ENCODE results near the gene ENTPD5.
"Not testable (repeated sequence)": the region's sequence is repeated elsewhere in the genome, so short reads cannot be mapped to it uniquely, and the experiment has no call there.

The ENTPD5 gene

DNA sequence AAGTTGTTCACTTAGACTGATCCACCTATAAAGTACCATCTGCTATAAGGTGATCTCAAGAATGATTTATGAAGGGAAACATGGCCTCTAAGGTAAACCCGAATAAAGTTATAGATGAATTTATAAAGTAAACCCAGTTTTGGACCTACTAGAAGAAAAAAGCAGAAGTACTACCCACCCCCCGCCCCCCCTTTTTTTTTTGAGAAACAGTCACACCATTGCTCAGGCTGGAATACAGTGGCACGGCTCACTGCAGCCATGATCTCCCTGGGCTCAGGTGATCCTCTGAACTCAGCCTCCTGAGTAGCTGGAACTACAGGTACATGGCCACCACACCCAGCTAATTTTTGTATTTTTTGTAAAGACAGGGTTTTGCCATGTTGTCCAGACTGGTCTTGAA, 3.9 kb downstream of the ENTPD5 start:
- Histone ChIP-seq H3F3A (ENCODE audit: insufficient read depth) (0 out of 2 replicates have a peak, but pooled peaks cover 7% of the 10 kb centered on the region), H3K79me2 (ENCODE audit: insufficient read depth, low read length) (no peaks in the 10 kb centered on the region), H4K20me1 (ENCODE audit: low read depth, low read length) (no peaks in the 10 kb centered on the region), H2AFZ (ENCODE audit: low read depth, low read length, severe bottlenecking) (no peak overlapping the region), H3K4me3 (ENCODE audit: insufficient read depth, low read length, poor library complexity, severe bottlenecking) (no peak overlapping the region), H3K27ac (ENCODE audit: low read depth, low read length) (no peak overlapping the region), H3K27me3 (ENCODE audit: low read length) (no peaks in the 10 kb centered on the region), H3K9ac (ENCODE audit: low read length) (no peak overlapping the region), H3K9me3 (ENCODE audit: insufficient read depth, low read length) (no peaks in the 10 kb centered on the region), H3K36me3 (ENCODE audit: low read length) (0 out of 2 replicates have a peak, but pooled peaks cover 3% of the 10 kb centered on the region), H3K9me2 (replicated peaks; ENCODE audit: insufficient read depth, low read length) (no peaks in the 10 kb centered on the region), H3K4me2 (ENCODE audit: low read depth, low read length, poor library complexity, severe bottlenecking) (no peak overlapping the region)
- TF ChIP-seq, protein P1, sequence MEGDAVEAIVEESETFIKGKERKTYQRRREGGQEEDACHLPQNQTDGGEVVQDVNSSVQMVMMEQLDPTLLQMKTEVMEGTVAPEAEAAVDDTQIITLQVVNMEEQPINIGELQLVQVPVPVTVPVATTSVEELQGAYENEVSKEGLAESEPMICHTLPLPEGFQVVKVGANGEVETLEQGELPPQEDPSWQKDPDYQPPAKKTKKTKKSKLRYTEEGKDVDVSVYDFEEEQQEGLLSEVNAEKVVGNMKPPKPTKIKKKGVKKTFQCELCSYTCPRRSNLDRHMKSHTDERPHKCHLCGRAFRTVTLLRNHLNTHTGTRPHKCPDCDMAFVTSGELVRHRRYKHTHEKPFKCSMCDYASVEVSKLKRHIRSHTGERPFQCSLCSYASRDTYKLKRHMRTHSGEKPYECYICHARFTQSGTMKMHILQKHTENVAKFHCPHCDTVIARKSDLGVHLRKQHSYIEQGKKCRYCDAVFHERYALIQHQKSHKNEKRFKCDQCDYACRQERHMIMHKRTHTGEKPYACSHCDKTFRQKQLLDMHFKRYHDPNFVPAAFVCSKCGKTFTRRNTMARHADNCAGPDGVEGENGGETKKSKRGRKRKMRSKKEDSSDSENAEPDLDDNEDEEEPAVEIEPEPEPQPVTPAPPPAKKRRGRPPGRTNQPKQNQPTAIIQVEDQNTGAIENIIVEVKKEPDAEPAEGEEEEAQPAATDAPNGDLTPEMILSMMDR (IDR thresholded peaks at IDR 0.05; ENCODE audit: insufficient read depth, low read length, poor library complexity, severe bottlenecking) = no peak
- TF ChIP-seq EZH2phosphoT487 (conservative IDR thresholded peaks at IDR 0.05; ENCODE audit: low read length) = no peak

DNA sequence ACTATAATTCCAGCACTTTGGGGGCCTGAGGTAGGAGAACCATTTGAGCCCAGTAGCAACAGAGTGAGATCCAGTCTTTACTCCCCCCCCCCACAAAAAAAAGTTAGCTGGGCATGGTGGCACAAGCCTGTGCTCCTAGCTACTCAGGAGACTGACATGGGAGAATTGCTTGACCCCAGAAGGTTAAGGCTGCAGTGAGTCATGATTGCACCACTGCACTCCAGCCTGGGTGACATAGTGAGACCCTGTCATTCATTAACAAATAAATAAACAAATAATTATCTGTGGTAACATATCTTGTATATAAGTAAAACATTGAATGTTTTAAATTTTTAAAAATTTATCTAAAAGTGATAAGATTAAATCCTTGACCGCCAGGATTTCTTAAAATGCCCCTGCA, 4.8 kb downstream of the ENTPD5 start:
- TF ChIP-seq, protein P1 (IDR thresholded peaks at IDR 0.05; ENCODE audit: insufficient read depth, low read length, poor library complexity, severe bottlenecking) = no peak
- no peak for TF ChIP-seq EZH2phosphoT487 (conservative IDR thresholded peaks at IDR 0.05; ENCODE audit: low read length)
- Histone ChIP-seq H3K27ac (ENCODE audit: low read depth, low read length) (no peak overlapping the region), H3K4me2 (ENCODE audit: low read depth, low read length, poor library complexity, severe bottlenecking) (no peak overlapping the region)

DNA sequence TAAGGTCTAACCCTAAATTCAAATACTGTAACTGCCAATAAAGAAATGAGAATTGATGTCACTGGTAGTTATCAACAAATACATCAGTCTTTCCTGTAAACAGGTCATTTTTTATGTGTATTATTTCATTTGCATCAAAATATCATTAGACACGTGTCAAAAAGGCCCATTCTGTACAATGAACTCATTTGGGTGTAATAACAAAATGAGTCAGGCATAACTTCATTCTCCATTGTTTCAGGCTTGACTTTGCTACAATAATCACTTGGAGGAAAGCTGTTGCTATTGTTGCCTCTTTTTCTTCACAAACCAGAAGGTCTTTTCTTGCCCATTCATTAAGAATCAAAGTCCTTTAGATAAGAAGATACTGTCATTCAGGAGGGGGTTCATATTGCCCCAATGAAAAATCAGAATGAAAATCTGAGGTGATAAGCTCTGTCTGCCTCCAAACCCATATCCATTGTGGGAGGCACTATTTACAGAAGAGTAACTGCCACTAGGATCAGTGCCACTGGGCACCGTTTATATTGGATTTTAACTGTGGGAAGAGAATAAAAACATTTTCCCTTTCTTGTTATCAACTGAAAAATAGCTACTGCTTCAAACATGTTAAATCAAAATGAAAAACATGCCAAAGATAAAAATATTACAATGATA, 10.1 kb downstream of the ENTPD5 start:
- Histone ChIP-seq H3K79me2 (ENCODE audit: insufficient read depth, low read length) (no peaks in the 10 kb centered on the region), H3K27ac (ENCODE audit: low read depth, low read length) (no peak overlapping the region), H3K9me3 (ENCODE audit: insufficient read depth, low read length) (no peaks in the 10 kb centered on the region), H3K4me3 (ENCODE audit: insufficient read depth, low read length, poor library complexity, severe bottlenecking) (no peak overlapping the region), H2AFZ (ENCODE audit: low read depth, low read length, severe bottlenecking) (no peak overlapping the region), H3K4me2 (ENCODE audit: low read depth, low read length, poor library complexity, severe bottlenecking) (no peak overlapping the region), H3K9me2 (replicated peaks; ENCODE audit: insufficient read depth, low read length) (no peaks in the 10 kb centered on the region), H4K20me1 (ENCODE audit: low read depth, low read length) (no peaks in the 10 kb centered on the region), H3K9ac (ENCODE audit: low read length) (no peak overlapping the region), H3K36me3 (ENCODE audit: low read length) (peaks cover 7% of the 10 kb centered on the region; the same call in 1 of the 2 replicates), H3F3A (ENCODE audit: insufficient read depth) (no peaks in the 10 kb centered on the region), H3K27me3 (ENCODE audit: low read length) (no peaks in the 10 kb centered on the region)
- TF ChIP-seq EZH2phosphoT487 (conservative IDR thresholded peaks at IDR 0.05; ENCODE audit: low read length) = no peak
- TF ChIP-seq, protein P1 (IDR thresholded peaks at IDR 0.05; ENCODE audit: insufficient read depth, low read length, poor library complexity, severe bottlenecking) = no peak

More for the DNA sequence above, 4.8 kb downstream of the ENTPD5 start:
- no peaks in the 10 kb centered on the region for H3K9me3 ChIP-seq (ENCODE audit: insufficient read depth, low read length)
- no peaks in the 10 kb centered on the region for H3K27me3 ChIP-seq (ENCODE audit: low read length)
- H3K36me3 ChIP-seq (ENCODE audit: low read length) = peaks cover 5% of the 10 kb centered on the region; the same call in 1 of the 2 replicates
- no peak overlapping the region for H3K9ac ChIP-seq (ENCODE audit: low read length)
- H3K79me2 ChIP-seq (ENCODE audit: insufficient read depth, low read length) = no peaks in the 10 kb centered on the region
- no peaks in the 10 kb centered on the region for H3K9me2 ChIP-seq (replicated peaks; ENCODE audit: insufficient read depth, low read length)
- H3K4me3 ChIP-seq (ENCODE audit: insufficient read depth, low read length, poor library complexity, severe bottlenecking) = no peak overlapping the region
- 0 out of 2 replicates have a peak, but pooled peaks cover 3% of the 10 kb centered on the region for H3F3A ChIP-seq (ENCODE audit: insufficient read depth)
- no peaks in the 10 kb centered on the region for H4K20me1 ChIP-seq (ENCODE audit: low read depth, low read length)
- no peak overlapping the region for H2AFZ ChIP-seq (ENCODE audit: low read depth, low read length, severe bottlenecking)

DNA sequence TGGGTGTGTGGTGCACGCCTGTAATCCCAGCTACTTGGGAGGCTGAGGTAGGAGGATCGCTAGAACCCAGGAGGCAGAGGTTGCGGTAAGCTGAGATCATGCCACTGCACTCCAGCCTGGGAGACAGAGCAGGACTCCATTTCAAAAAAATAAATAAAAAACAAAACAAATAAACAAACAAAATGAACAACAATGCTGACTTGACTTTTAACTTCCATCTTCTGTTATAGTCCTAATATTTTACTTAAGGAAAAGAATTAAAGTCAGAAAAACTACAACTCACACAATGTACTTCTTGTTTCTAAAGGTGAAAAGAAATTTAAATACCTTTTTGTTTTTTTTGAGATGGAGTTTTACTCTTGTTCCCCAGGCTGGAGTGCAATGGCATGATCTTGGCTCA, 13.4 kb downstream of the ENTPD5 start:
- H3K4me2 ChIP-seq (ENCODE audit: low read depth, low read length, poor library complexity, severe bottlenecking); H3K4me3 ChIP-seq (ENCODE audit: insufficient read depth, low read length, poor library complexity, severe bottlenecking); H4K20me1 ChIP-seq (ENCODE audit: low read depth, low read length); H3K9ac ChIP-seq (ENCODE audit: low read length); H3K9me3 ChIP-seq (ENCODE audit: insufficient read depth, low read length); H2AFZ ChIP-seq (ENCODE audit: low read depth, low read length, severe bottlenecking); H3K9me2 ChIP-seq (replicated peaks; ENCODE audit: insufficient read depth, low read length); H3K79me2 ChIP-seq (ENCODE audit: insufficient read depth, low read length); H3K27ac ChIP-seq (ENCODE audit: low read depth, low read length); H3K27me3 ChIP-seq (ENCODE audit: low read length); H3K36me3 ChIP-seq (ENCODE audit: low read length); H3F3A ChIP-seq (ENCODE audit: insufficient read depth): not testable (repeated sequence)
